RKO (cell line): ENCODE data around the gene ZP4.
"Not testable (repeated sequence)": the region's sequence is repeated elsewhere in the genome, so short reads cannot be mapped to it uniquely, and the experiment has no call there.

Source experiments
- DNase-seq: peaks from one replicate; pipeline ENCODE4 v3.0.0-alpha.2; 2016; ENCODE audit warnings: low spot score

ZP4 gene

GRCh38 chr1:237877631-237878030, 13.1 kb downstream of the ZP4 start:
- no peak for DNase-seq

GRCh38 chr1:237875291-237875690, 15.4 kb downstream of the ZP4 start:
- DNase-seq = no peak

DNA sequence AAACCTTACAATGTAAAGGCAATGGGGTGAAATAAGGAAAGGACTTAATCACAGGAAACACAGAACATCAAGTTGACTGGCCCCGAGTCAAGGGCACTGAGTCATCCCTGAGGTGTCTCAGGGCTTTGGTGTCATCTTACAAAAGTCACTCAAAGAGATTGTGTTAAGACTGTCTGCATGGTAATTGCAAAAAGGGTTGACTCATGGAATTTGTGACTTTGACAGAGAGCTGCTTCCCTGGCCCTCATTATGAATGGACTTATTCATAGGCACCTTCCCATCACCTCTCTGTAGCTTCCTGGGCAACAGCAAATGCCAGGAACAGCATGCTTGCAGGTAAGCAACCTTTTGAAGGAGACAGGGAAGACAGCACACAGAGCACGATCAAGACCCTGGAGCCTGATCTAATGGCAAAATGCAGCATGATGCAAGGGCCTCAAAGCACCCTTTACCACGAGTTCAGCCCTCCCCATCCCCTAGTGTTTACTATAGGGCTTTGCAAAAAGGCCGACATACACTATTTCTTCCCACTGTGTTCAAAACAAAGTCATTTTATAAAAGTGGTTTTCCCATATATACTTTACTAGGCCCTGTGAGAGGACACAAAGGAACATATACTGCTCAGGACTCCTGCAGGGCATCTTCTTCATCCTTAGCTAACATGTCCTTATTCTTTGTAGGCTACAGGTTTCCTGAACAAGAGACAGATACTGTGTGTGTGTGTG, 17.1 kb downstream of the ZP4 start:
- DNase-seq = peak; percentile 92

- no peak for DNase-seq
These were observed 21.7 kb downstream of the ZP4 start for GRCh38 chr1:237868817-237869600.

DNA sequence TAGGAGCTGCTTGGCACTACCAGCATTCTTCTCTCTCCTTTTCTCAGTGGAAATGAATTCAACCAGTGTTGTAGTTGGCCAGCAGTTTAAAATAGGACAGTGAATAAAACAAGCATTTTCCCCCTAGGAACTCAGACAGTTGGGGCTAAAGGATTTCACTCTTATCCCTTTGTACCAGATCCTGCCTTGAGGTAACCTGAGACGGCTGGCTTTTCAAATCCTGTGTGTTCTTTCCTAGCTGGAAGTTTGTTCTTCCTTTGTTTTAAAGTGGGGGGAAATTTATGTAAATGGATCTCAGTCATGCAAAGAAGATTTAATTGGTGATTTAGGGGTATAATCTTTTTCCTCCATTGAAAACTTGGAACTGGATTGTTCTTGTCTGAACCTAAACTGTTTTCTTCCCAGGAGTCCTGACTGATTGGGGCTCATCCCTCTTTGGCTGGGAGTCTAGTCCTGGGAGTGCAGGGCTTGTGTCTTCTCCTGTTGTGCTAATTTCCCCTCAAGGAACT, 23.3 kb downstream of the ZP4 start:
- no peak for DNase-seq

DNA sequence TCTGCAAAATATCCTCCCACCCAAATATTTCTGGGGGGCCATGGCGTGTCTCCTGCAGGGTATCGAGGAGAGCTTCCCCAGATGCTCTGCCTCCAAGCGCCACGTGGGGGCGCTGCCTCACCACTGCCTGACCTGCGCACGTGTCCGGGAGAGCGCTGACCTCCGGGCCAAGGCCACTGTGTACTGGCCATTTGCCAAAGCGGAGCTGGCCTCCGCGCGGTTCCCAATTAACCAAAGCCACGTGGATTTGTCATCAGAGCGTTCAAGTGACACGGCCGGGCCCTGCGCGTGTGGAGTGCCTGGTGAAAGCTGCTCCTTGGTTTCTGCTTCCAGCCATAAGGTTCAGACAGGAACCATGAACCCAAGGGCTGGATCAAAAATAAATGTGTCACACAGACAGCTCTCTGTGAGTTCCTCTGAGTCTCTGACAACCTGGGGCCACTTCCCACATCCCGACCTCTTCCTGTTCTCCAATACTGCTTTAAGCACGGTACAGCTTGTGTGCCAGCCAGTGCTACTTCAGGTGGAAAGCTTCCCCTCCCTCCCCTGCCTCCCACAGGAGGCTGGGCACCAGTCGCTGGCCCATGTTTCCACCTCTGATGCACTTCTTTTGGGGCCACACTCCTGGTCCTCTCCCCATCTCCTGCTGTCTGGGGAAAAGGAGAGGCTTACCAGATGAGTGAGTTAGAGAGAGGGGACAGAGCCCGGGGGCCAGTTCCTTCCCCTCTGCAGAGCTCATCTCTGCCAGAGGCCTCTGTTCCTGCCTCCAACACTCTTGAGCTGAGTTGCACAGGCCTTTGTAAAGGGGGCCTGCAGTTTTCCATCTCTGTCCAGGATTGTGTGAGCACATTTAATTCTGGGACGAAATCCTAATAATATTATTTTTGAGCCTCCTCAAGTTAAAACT, 26.1 kb downstream of the ZP4 start:
- peak; percentile 57 for DNase-seq

DNA sequence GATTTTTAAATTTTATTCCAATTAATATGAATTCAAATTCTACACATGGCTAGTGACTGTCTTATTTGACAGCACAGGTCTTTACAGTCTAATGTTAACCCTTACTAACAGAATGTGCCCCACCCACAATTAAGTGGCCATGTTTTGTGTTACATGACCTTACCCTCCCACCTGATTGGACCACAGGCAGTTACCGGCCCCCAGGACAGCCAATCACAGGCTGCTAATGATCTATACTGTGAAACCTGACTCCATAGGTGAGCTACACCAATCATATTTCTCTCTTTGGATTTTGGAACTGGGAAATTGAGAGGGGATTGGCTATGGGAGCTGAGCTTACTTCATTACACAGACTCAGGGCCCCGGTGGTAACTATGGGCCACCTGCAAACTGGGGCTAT, 27.5 kb downstream of the ZP4 start:
- DNase-seq = no peak

DNA sequence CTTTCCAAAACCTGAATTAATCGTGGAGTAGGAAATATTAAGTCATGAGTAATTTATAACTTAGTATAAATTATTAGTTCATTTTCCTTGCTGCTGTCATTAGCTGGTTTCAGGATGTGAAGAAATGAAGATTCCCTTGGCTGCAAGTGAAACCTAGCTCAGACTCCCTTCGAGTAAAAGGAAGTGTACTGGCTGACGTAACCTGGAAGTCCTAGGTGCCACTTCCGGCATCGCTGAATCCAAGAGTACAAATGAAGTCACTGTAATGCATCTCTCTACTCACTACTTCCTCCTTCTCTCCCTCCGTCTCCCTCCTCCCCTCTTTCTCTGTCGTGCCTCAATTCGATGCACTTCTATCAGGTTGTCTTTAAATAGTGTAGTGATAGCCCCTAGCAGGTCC, 28.8 kb downstream of the ZP4 start:
- no peak for DNase-seq

DNA sequence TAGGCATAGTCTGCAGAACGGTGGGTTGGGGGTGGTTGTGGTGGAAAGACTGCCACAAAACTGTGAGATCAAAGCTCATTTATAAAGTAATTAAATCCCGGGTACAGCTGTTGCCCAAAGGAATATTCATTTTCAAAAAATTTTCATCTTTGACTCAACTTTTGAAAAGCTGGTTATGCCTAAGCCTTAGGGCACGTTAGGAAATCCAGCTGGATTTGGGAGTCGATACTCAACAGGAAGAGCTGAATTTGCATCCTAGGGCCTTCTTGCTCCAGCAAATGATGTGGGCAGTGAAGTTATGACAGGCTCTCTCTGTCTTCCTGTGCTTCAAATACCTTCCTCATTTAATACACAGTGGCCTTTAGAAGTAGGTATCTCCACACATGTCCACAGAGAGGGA, 31.7 kb downstream of the ZP4 start:
- DNase-seq = no peak

GRCh38 chr1:237857455-237857854, 33.3 kb downstream of the ZP4 start:
- DNase-seq = no peak

- no peak for DNase-seq
These were observed 38.4 kb downstream of the ZP4 start for GRCh38 chr1:237852342-237852741.

DNA sequence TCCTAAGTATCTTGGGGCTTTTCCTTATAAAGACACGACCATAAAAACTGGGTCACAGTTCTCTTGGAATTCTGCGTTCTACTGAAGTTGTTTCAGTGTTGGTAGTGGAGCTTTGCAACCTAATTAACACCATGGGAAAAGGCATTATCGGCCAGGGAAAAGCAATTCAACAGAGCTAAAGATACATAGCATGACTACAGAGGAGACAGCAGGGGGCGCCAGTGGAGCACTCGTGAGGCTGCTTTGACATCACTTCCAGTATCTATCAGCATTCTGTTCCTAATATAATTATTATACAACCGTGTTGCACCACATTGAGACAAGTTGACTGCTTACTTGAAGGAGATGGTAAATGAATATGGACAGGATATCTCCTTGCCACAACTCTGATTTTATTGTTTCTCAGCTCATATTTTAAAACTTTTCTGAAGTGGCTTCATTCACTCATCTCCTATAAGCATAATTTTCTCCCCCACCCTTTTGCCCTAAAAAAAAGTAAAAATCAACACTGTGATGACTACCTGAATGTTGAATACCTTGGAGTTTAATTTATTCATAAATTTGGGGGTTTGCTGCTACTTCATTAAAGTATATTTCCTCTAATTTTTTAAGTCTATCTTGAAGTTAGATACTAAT, 39.4 kb downstream of the ZP4 start:
- peak; percentile 62 for DNase-seq

DNA sequence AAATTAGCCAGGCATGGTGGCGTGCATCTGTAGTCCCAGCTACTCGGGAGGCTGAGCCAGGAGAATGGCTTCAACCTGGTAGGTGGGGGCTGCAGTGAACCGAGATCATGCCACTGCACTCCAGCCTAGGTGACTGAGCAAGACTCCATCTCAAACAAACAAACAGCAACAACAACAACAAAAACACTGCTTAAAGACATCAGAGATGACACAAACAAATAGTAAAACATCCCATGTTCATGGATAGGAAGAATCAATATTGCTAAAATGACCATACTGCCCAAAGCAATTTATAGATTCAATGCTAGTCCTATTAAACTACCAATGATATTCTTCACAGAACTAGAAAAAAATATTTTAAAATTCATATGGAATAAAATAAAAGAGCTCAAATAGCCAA, 47.2 kb downstream of the ZP4 start:
- DNase-seq = not testable (repeated sequence)

DNA sequence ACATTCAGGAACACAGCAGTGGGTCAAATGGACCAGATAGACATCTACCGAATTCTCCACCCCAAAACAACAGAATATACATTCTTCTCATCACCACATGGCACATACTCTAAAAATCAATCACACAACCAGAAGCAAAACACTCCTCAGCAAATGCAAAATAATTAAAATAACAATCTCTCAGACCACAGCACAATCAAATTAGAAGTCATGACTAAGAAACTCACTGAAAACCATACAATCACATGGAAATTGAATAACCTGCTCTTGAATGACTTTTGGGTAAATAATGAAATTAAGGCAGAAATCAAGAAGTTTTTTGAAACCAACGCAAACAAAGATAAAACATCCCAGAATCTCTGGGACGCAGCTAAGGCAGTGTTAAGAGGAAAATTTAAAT, 49.2 kb downstream of the ZP4 start:
- no peak for DNase-seq

DNA sequence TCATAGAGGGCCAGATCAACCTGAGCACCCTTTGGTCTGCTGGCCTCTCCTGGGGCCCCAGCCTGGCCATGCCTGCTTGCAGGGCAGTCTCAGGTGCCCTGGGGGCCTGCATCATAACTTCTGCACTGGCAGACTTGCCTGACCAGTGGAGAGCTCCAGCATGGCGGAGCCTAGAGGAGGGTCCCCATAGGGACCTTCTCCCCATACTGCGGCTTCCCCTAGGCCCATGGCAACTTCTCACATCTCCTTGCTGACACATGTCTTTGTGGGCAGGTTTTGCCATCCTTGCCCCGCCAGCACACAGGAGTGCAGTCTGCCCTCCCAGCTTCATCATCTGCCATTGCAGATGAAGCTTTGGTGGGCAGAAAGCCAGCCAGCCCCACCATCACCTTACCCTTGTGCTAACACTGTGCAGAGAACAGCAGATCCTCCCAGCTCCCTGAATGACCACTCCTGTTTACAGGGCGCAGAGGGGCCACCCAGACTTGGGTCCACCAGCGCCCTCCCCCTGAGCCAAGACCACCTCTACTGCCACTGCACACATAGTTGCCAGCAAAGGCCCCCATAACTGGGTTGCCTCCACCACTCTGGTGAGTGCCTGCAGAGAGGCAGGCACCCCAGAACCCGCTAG, 51.7 kb downstream of the ZP4 start:
- no peak for DNase-seq

- DNase-seq = no peak
These were observed 52.4 kb downstream of the ZP4 start for GRCh38 chr1:237838320-237838719.

GRCh38 chr1:237834461-237834860, 56.3 kb downstream of the ZP4 start:
- DNase-seq = no peak

GRCh38 chr1:237834048-237834447, 56.7 kb downstream of the ZP4 start:
- no peak for DNase-seq

GRCh38 chr1:237832858-237833257, 57.9 kb downstream of the ZP4 start:
- DNase-seq = no peak
